Measurements from ENCODE around the gene STX11.

The STX11 gene

GRCh38 chr6:144194293-144194810, 44.0 kb downstream of the STX11 start:
- H3K36me3 ChIP-seq = no peaks in the 10 kb centered on the region
- DNase-seq = no peak
- TF ChIP-seq CTCF (IDR thresholded peaks at IDR 0.05; ENCODE audit: low read depth, low read length) = no peak
- H3K9me3 ChIP-seq = no peaks in the 10 kb centered on the region
- no peaks in the 10 kb centered on the region for H3K4me1 ChIP-seq
- no peak overlapping the region for H3K4me3 ChIP-seq (ENCODE audit: low read depth, low read length)
- no peaks in the 10 kb centered on the region for H3K27me3 ChIP-seq

- no peak for TF ChIP-seq CTCF (IDR thresholded peaks at IDR 0.05; ENCODE audit: low read depth, low read length)
- H3K4me1 ChIP-seq = no peaks in the 10 kb centered on the region
- H3K9me3 ChIP-seq = no peaks in the 10 kb centered on the region
- no peak overlapping the region for H3K4me3 ChIP-seq (ENCODE audit: low read depth, low read length)
- no peaks in the 10 kb centered on the region for H3K36me3 ChIP-seq
- no peak for DNase-seq
- H3K27me3 ChIP-seq = no peaks in the 10 kb centered on the region
These were observed 45.5 kb downstream of the STX11 start for GRCh38 chr6:144195671-144196270.

GRCh38 chr6:144197919-144198318, 47.6 kb downstream of the STX11 start:
- Histone ChIP-seq H3K9me3 (no peaks in the 10 kb centered on the region), H3K4me1 (no peaks in the 10 kb centered on the region), H3K27me3 (no peaks in the 10 kb centered on the region), H3K4me3 (ENCODE audit: low read depth, low read length) (no peak overlapping the region), H3K36me3 (no peaks in the 10 kb centered on the region)
- DNase-seq = no peak
- no peak for TF ChIP-seq CTCF (IDR thresholded peaks at IDR 0.05; ENCODE audit: low read depth, low read length)

GRCh38 chr6:144202879-144203468, 52.7 kb downstream of the STX11 start:
- no peaks in the 10 kb centered on the region for H3K4me1 ChIP-seq
- no peaks in the 10 kb centered on the region; the same call in 1 of the 2 replicates for H3K9me3 ChIP-seq
- no peak overlapping the region for H3K4me3 ChIP-seq (ENCODE audit: low read depth, low read length)
- no peaks in the 10 kb centered on the region for H3K36me3 ChIP-seq
- TF ChIP-seq CTCF (IDR thresholded peaks at IDR 0.05; ENCODE audit: low read depth, low read length) = no peak
- no peaks in the 10 kb centered on the region for H3K27me3 ChIP-seq
- no peak for DNase-seq

GRCh38 chr6:144211160-144211559, 60.8 kb downstream of the STX11 start:
- no peak for TF ChIP-seq CTCF (IDR thresholded peaks at IDR 0.05; ENCODE audit: low read depth, low read length)
- DNase-seq = no peak
- no peaks in the 10 kb centered on the region for H3K9me3 ChIP-seq
- no peaks in the 10 kb centered on the region for H3K36me3 ChIP-seq
- H3K4me3 ChIP-seq (ENCODE audit: low read depth, low read length) = no peak overlapping the region
- H3K4me1 ChIP-seq = no peaks in the 10 kb centered on the region
- H3K27me3 ChIP-seq = no peaks in the 10 kb centered on the region

- H3K4me3 ChIP-seq (ENCODE audit: low read depth, low read length) = no peak overlapping the region
- DNase-seq = no peak
- H3K27me3 ChIP-seq = no peaks in the 10 kb centered on the region
- no peaks in the 10 kb centered on the region for H3K36me3 ChIP-seq
- no peaks in the 10 kb centered on the region for H3K4me1 ChIP-seq
- TF ChIP-seq CTCF (IDR thresholded peaks at IDR 0.05; ENCODE audit: low read depth, low read length) = no peak
- H3K9me3 ChIP-seq = no peaks in the 10 kb centered on the region
These were observed 63.0 kb downstream of the STX11 start for GRCh38 chr6:144213315-144213714.

Measured in BE2C (cell line).